NCI-H446 (cell line): ENCODE measurements around the gene PDXDC1.
"Not testable (repeated sequence)": the region's sequence is repeated elsewhere in the genome, so short reads cannot be mapped to it uniquely, and the experiment has no call there.

ENCODE experiments used
- DNase-seq, 2 experiments: peaks; one replicate each; lab custom pipeline; 2025; lab: John Stamatoyannopoulos, UW

PDXDC1 gene, protein sequence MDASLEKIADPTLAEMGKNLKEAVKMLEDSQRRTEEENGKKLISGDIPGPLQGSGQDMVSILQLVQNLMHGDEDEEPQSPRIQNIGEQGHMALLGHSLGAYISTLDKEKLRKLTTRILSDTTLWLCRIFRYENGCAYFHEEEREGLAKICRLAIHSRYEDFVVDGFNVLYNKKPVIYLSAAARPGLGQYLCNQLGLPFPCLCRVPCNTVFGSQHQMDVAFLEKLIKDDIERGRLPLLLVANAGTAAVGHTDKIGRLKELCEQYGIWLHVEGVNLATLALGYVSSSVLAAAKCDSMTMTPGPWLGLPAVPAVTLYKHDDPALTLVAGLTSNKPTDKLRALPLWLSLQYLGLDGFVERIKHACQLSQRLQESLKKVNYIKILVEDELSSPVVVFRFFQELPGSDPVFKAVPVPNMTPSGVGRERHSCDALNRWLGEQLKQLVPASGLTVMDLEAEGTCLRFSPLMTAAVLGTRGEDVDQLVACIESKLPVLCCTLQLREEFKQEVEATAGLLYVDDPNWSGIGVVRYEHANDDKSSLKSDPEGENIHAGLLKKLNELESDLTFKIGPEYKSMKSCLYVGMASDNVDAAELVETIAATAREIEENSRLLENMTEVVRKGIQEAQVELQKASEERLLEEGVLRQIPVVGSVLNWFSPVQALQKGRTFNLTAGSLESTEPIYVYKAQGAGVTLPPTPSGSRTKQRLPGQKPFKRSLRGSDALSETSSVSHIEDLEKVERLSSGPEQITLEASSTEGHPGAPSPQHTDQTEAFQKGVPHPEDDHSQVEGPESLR

GRCh38 chr16:14974656-14975417, at the start of gene PDXDC1:
Gene PDXDC1, plus strand, starts transcription at chr16:14975026. Its CDS starts 174 bp downstream, at chr16:14975200.
- peak; percentile 64 to 90 for DNase-seq

DNA sequence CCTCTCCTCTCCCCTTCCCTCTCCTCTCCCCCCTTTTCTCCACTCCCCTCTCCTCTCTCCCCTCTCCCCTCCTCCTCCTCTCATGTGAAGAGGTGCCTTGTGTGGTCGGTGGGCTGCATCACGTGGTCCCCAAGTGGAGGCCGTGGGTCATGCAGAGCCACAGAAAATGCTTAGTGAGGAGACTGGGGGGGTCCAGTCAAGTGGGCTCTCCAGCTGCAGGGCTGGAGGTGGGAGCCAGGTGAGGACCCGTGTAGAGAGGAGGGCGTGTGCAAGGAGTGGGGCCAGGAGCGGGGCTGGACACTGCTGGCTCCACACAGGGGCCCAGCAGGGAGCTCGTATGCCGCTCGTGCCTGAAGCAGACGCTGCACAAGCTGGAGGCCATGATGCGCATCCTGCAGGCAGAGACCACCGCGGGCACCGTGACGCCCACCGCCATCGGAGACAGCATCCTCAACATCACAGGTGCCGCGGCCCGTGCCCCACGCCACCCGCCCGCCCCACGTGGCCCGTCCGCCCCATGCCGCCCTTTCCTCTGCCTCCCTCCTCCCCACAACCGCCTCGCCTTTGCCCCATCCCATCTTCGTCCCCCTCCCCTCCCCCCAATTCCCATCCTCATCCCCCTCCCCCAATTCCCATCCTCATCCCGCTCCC, 46.6 kb upstream of the PDXDC1 start:
- DNase-seq = not testable (repeated sequence)

DNA sequence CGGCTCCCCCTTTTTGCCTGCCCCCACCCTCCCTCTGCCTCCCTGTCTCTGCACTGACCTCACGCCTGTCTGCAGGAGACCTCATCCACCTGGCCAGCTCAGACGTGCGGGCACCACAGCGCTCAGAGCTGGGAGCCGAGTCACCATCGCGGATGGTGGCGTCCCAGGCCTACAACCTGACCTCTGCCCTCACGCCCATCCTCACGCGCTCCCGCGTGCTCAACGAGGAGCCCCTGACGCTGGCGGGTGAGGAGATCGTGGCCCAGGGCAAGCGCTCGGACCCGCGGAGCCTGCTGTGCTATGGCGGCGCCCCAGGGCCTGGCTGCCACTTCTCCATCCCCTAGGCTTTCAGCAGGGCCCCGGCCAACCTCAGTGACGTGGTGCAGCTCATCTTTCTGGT, 45.6 kb upstream of the PDXDC1 start:
- not testable (repeated sequence) for DNase-seq

DNA sequence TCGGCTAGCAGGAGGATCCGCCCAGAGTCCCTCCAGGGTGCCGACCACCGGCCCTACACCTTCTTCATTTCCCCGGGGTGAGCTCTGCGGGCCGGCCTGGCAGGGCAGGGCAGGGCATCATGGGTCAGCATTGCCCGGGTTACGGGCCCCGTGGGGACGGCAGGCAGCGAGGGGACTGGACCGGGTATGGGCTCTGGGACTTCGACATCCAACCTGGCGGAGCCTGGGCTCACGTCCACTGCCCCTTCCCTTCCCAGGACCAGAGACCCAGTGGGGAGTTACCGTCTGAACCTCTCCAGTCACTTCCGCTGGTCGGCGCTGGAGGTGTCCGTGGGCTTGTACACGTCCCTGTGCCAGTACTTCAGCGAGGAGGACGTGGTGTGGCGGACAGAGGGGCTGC, 44.6 kb upstream of the PDXDC1 start:
- not testable (repeated sequence) for DNase-seq

GRCh38 chr16:14930971-14931370, 43.9 kb upstream of the PDXDC1 start:
- DNase-seq = not testable (repeated sequence)

DNA sequence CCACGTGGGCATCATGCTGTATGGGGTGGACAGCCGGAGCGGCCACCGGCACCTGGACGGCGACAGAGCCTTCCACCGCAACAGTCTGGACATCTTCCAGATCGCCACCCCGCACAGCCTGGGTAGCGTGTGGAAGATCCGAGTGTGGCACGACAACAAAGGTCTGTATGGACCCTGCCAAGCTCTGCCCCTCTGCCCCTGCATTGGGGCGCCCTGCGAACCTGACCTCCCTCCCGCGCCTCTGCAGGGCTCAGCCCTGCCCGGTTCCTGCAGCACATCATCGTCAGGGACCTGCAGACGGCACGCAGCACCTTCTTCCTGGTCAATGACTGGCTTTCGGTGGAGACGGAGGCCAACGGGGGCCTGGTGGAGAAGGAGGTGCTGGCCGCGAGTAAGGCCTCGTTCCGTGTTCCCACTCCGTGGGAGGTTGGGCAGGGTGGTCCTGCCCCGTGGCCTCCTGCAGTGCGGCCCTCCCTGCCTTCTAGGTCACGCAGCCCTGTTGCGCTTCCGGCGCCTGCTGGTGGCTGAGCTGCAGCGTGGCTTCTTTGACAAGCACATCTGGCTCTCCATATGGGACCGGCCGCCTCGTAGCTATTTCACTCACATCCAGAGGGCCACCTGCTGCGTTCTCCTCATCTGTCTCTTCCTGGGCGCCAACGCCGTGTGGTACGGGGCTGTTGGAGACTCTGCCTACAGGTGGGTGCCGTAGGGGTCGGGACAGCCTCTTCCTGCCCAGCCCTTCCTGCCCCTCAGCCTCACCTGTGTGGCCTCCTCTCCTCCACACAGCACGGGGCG, 42.0 kb upstream of the PDXDC1 start:
- not testable (repeated sequence) for DNase-seq

DNA sequence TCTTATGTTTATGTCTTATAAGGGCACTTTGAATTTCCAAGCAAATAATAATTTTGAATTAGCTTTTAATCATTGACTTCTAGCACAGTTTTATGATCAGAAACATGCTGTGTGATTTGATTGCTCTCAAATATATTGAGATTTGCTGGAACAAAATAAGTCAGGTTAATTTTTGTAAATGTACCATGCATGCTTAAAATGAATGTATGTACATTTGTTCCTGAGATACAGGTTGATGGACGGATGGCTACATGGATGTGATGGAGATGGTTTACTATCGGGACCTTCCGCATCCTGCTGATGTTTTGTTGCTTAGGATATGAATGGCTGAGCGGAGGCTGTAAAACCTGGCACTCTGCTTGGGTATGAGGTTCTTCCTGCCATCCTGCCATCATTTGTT, 37.7 kb upstream of the PDXDC1 start, which contains the start of gene NPIPA1:
TSS of gene NPIPA1 (plus strand) at position 301 of the 400 bp plus-strand sequence. CDS start at position 301, 0 bp downstream.
- not testable (repeated sequence) for DNase-seq

GRCh38 chr16:14937994-14938393, 36.8 kb upstream of the PDXDC1 start:
- DNase-seq = not testable (repeated sequence)

- not testable (repeated sequence) for DNase-seq
Measured at GRCh38 chr16:14942686-14943085, 32.1 kb upstream of the PDXDC1 start.

GRCh38 chr16:14955546-14956231, 19.1 kb upstream of the PDXDC1 start:
- no peak for DNase-seq

DNA sequence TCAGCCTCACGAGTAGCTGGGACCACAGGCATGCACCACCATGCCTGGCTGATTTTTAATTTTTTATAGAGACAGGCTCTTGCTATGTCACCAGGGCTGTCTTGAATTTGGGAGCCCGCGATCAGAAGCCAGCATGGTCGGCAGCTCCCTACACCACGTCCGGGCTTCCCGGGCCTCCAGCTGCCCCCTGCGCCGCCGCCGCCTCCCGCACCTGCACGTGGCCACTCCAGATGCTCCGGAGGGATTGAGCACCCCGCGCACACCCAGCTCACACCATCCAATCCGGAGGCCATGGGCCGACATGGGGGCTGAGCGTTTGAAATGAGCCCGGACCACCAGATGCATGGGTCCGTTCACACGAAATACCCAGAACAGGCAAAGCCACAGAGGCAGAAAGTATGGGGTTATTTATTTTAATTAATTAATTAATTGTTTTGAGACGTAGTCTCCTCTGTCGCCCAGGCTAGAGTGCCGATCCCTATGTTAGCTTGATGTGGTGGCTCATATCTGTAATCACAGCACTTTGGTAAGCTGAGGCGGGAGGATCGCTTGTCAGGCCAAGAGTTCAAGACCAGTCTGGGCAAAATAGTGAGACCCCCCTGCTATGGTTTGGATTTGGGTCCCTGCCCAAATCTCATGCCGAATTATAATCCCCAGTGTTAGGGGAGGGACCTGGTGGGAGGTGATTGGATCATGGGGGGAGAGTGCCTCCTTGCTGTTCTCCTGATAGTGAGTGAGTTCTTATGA, 17.1 kb upstream of the PDXDC1 start:
- DNase-seq = no peak

DNA sequence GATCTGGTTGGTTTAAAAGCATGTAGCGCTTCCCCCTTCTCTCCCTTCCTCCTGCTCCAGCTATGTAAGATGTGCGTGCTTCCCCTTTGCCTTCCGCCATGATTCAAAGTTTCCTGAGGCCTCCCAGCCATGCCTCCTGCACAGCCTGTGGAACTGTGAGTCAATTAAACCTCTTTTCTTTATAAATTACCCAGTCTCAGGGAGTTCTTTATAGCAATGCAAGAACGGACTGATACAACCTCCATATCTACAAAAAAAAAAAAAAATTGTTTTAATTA, 16.6 kb upstream of the PDXDC1 start:
- DNase-seq = no peak

DNA sequence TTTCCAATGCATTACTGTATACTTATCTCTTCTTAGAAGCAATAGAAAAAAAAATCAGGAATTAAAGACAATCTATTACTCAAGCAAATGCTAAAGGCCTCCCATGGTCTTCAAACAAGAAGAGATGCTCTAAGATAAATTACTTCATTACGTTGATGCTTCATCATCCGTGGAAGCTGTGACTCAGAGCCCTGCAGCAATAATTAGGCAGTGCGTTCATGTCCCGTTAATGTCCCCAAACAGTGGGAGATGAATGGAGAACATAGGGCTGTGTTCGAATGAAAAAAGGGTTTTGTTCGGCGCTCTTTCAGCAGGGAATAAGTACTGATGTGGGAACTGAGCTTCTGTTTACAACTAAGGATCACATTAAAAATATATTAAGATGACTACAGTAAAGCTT, 15.9 kb upstream of the PDXDC1 start:
- DNase-seq = no peak

GRCh38 chr16:14961405-14962186, 13.2 kb upstream of the PDXDC1 start:
- no peak for DNase-seq

- no peak for DNase-seq
Measured at GRCh38 chr16:14963281-14964173, 11.3 kb upstream of the PDXDC1 start.

DNA sequence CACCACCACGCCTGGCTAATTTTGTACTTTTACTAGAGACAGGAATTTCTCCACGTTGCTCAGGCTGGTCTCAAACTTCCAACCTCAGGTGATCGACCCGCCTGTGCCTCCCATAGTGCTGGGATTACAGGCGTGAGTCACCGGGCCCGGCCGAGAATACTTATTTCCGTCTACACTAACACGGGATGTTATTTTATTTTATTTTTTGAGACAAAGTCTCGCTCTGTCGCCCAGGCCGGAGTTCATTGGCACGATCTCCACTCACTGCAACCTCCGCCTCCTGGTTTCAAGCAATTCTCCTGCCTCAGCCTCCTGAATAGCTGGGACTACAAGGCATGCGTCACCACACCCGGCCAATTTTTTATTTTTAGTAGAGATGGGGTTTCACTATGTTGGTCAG, 9.5 kb upstream of the PDXDC1 start:
- DNase-seq = no peak

GRCh38 chr16:14969795-14970194, 5.0 kb upstream of the PDXDC1 start:
- DNase-seq = not testable (repeated sequence)
